ENCODE data around the gene TMTC3.

Gene TMTC3

GRCh38 chr12:88223519-88223918 is 81.4 kb downstream of the TMTC3 start:
- H3K4me3 ChIP-seq (ENCODE audit: low read depth, low read length), result no peak overlapping the region
- TF ChIP-seq, protein P1, sequence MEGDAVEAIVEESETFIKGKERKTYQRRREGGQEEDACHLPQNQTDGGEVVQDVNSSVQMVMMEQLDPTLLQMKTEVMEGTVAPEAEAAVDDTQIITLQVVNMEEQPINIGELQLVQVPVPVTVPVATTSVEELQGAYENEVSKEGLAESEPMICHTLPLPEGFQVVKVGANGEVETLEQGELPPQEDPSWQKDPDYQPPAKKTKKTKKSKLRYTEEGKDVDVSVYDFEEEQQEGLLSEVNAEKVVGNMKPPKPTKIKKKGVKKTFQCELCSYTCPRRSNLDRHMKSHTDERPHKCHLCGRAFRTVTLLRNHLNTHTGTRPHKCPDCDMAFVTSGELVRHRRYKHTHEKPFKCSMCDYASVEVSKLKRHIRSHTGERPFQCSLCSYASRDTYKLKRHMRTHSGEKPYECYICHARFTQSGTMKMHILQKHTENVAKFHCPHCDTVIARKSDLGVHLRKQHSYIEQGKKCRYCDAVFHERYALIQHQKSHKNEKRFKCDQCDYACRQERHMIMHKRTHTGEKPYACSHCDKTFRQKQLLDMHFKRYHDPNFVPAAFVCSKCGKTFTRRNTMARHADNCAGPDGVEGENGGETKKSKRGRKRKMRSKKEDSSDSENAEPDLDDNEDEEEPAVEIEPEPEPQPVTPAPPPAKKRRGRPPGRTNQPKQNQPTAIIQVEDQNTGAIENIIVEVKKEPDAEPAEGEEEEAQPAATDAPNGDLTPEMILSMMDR (IDR thresholded peaks at IDR 0.05; ENCODE audit: low read depth, low read length), result no peak

DNA sequence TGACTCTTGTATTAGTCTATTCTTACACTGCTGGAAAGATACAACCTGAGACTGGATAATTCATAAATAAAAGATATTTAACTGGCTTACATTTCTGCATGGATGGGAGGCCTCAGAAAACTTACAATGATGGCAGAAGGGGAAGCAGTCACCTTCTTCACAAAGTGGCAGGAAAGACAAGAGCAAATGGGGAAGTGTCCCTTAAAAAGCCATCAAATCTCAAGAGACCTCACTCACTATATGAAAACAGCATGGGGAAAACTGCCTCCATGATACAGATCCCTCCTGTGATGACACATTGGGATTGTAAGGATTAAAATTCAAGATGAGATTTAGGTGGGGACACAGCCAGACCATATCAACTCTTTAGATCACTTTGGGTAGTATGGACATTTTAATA is 83.7 kb downstream of the TMTC3 start:
- TF ChIP-seq, protein P1 (IDR thresholded peaks at IDR 0.05; ENCODE audit: low read depth, low read length), result no peak
- no peak overlapping the region for H3K4me3 ChIP-seq (ENCODE audit: low read depth, low read length)

DNA sequence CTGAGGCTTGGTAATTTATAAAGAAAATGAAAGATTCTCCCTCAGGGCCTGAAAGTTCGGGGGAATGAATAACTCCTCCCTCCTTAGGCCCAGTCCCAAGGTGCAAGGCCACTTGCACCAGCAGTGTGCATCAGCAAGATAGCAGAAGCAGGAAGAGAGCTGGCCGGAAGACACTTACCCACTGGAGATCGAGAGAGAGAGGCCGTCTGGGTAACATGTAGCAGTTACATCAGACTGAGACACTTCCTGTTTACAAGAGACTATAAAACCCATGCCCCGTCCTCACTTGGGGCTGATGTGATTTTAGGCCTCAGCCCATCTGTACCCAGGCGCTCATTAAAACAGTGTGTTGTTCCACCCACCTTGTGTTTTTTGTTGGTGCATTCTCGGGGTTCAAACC is 85.2 kb downstream of the TMTC3 start:
- TF ChIP-seq, protein P1 (IDR thresholded peaks at IDR 0.05; ENCODE audit: low read depth, low read length), result no peak
- H3K4me3 ChIP-seq (ENCODE audit: low read depth, low read length), result no peak overlapping the region

DNA sequence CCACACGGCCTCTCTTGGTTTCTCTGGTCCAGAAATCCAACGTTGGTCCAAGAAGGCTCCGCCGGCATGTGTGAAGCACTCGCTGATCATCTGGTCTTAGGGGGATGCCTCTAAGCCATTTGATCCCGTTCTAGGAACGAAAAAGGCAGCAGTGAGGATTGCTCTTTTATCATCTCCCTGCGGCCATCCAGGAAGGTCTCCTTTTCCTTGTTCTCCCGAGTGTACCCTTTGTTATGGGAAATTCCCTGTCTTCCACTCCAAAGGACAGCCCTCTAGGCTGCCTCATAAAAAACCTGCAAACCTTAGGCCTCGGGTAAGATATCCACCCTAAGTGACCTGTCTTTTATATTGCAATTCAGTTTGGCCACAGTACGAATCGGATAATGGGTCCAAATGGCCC is 85.8 kb downstream of the TMTC3 start:
- TF ChIP-seq, protein P1 (IDR thresholded peaks at IDR 0.05; ENCODE audit: low read depth, low read length), result no peak
- no peak overlapping the region for H3K4me3 ChIP-seq (ENCODE audit: low read depth, low read length)

- no peak overlapping the region for H3K4me3 ChIP-seq (ENCODE audit: low read depth, low read length)
- TF ChIP-seq, protein P1 (IDR thresholded peaks at IDR 0.05; ENCODE audit: low read depth, low read length), result no peak
Measured at GRCh38 chr12:88228720-88229119, 86.6 kb downstream of the TMTC3 start.

GRCh38 chr12:88230271-88230670 is 88.2 kb downstream of the TMTC3 start:
- TF ChIP-seq, protein P1 (IDR thresholded peaks at IDR 0.05; ENCODE audit: low read depth, low read length), result no peak

DNA sequence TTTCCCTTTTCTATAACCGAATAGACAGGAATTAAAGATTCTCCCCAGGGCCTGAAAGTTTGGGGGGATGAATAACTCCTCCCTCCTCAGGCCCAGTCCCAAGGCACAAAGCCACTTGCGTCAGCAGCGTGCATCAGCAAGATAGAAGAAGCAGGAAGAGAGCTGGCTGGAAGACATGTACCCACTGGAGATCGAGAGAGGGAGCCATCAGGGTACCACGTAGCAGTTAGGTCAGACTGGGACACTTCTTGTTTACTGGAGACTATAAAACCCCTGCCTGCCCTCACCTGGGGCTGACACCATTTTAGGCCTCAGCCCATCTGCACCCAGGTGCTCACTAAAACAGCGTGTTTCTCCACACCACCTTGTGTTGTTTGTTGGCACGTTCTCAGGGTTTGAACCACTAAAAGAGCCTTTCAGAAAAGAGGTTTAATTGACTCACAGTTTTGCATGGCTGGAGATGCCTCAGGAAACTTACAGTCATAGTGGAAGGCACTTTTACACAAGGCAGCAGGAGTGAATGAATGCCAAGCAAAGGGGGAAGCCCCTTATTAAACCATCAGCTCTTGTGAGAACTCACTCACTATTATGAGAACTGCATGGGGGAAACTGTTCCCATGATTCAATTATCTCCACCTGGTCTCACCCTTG is 93.2 kb downstream of the TMTC3 start:
- TF ChIP-seq, protein P1 (IDR thresholded peaks at IDR 0.05; ENCODE audit: low read depth, low read length), result no peak
- no peak overlapping the region for H3K4me3 ChIP-seq (ENCODE audit: low read depth, low read length)

More at GRCh38 chr12:88230271-88230670, 88.2 kb downstream of the TMTC3 start:
- H3K4me3 ChIP-seq (ENCODE audit: low read depth, low read length), result no peak overlapping the region

Data from WI38 (cell line).